ENCODE measurements around the gene BMP15. TPM values are rescaled to one million over a fixed set of nuclear protein-coding genes. Genes with fewer than 3 reads are reported as not detected.
A peak's percentile ranks its signal among the peaks of the same experiment; 100 is the strongest.

The BMP15 gene
- total RNA-seq, 1 experiment from 2014 or later, result not detected

GRCh38 chrX:50893047-50893446 lies 17.5 kb upstream of the BMP15 start:
- intact Hi-C loops (cut with micrococcal nuclease; ENCODE audit: unreplicated experiment), result no loop called here
- no peak for DNase-seq (ENCODE audit: low spot score)
- H3K4me3 ChIP-seq (ENCODE audit: low read depth, low read length, poor library complexity, severe bottlenecking), result no peak overlapping the region
- H3K9me3 ChIP-seq (ENCODE audit: low read depth, low read length, poor library complexity, severe bottlenecking), result no peaks in the 10 kb centered on the region
- no peak for TF ChIP-seq CTCF (conservative IDR thresholded peaks at IDR 0.05; ENCODE audit: low read depth, low read length)
- POLR2A ChIA-PET (ENCODE audit: low non-redundant PET), result no interaction called here
- no TSS peak for BruUV-seq (replicated peaks)
- H3K36me3 ChIP-seq (ENCODE audit: insufficient read depth, low read length, poor library complexity, severe bottlenecking), result no peaks in the 10 kb centered on the region
- CTCF ChIA-PET, result no interaction called here
- H3K4me1 ChIP-seq (ENCODE audit: insufficient read depth, low read length, poor library complexity, severe bottlenecking), result no peaks in the 10 kb centered on the region
- H3K27me3 ChIP-seq (replicated peaks; ENCODE audit: insufficient read depth, low read depth, low read length, poor library complexity), result no peaks in the 10 kb centered on the region
- H3K27ac ChIP-seq (ENCODE audit: low read depth, low read length, poor library complexity, severe bottlenecking), result no peak overlapping the region

- ChIA-PET CTCF (no interaction called here), POLR2A (ENCODE audit: low non-redundant PET) (no interaction called here)
- TF ChIP-seq CTCF (conservative IDR thresholded peaks at IDR 0.05; ENCODE audit: low read depth, low read length), result no peak
- no peak for TF ChIP-seq EZH2 (IDR thresholded peaks at IDR 0.05; ENCODE audit: borderline replicate concordance, low read depth, low read length, poor library complexity, severe bottlenecking)
- Histone ChIP-seq H3K4me1 (ENCODE audit: insufficient read depth, low read length, poor library complexity, severe bottlenecking) (no peaks in the 10 kb centered on the region), H3K4me3 (ENCODE audit: low read depth, low read length, poor library complexity, severe bottlenecking) (no peak overlapping the region), H3K27ac (ENCODE audit: low read depth, low read length, poor library complexity, severe bottlenecking) (no peak overlapping the region), H3K9me3 (ENCODE audit: low read depth, low read length, poor library complexity, severe bottlenecking) (no peaks in the 10 kb centered on the region), H3K27me3 (replicated peaks; ENCODE audit: insufficient read depth, low read depth, low read length, poor library complexity) (no peaks in the 10 kb centered on the region), H3K36me3 (ENCODE audit: insufficient read depth, low read length, poor library complexity, severe bottlenecking) (no peaks in the 10 kb centered on the region)
- no TSS peak for BruUV-seq (replicated peaks)
- no peak for DNase-seq (ENCODE audit: low spot score)
- intact Hi-C loops (cut with micrococcal nuclease; ENCODE audit: unreplicated experiment), result no loop called here
Measured at GRCh38 chrX:50893466-50893865, 17.1 kb upstream of the BMP15 start.

- intact Hi-C loops (cut with micrococcal nuclease; ENCODE audit: unreplicated experiment), result no loop called here
- no peaks in the 10 kb centered on the region for H3K36me3 ChIP-seq (ENCODE audit: insufficient read depth, low read length, poor library complexity, severe bottlenecking)
- CTCF ChIA-PET, result interaction anchor here (1.8 kb wide), 1 partner anchor 156 kb away, joined by 6 read pairs; no protein-coding TSS in a partner anchor
- no peaks in the 10 kb centered on the region for H3K9me3 ChIP-seq (ENCODE audit: low read depth, low read length, poor library complexity, severe bottlenecking)
- no TSS peak for BruUV-seq (replicated peaks)
- no peak overlapping the region for H3K4me3 ChIP-seq (ENCODE audit: low read depth, low read length, poor library complexity, severe bottlenecking)
- H3K27me3 ChIP-seq (replicated peaks; ENCODE audit: insufficient read depth, low read depth, low read length, poor library complexity), result no peaks in the 10 kb centered on the region
- H3K27ac ChIP-seq (ENCODE audit: low read depth, low read length, poor library complexity, severe bottlenecking), result no peak overlapping the region
- peak; percentile 11 for DNase-seq (ENCODE audit: low spot score)
- no peaks in the 10 kb centered on the region for H3K4me1 ChIP-seq (ENCODE audit: insufficient read depth, low read length, poor library complexity, severe bottlenecking)
- POLR2A ChIA-PET (ENCODE audit: low non-redundant PET), result no interaction called here
- peak; percentile 60 for TF ChIP-seq CTCF (conservative IDR thresholded peaks at IDR 0.05; ENCODE audit: low read depth, low read length)
- no peak for TF ChIP-seq EZH2 (IDR thresholded peaks at IDR 0.05; ENCODE audit: borderline replicate concordance, low read depth, low read length, poor library complexity, severe bottlenecking)
Measured at GRCh38 chrX:50905334-50905733, 5.2 kb upstream of the BMP15 start.
